Neural crest cell (in vitro differentiated cells): ENCODE data around the gene VGLL4. TPM values are rescaled to one million over a fixed set of nuclear protein-coding genes. Genes with fewer than 3 reads are reported as not detected.
"Not testable (repeated sequence)": the region's sequence is repeated elsewhere in the genome, so short reads cannot be mapped to it uniquely, and the experiment has no call there.

Experiments used
- DNase-seq: peaks from one replicate; pipeline ENCODE4 v3.0.0; 2021; ENCODE audit warnings: low read depth, mixed read lengths, low spot score
- H3K27ac Mint-ChIP-seq: one replicate; pipeline ENCODE4 v1.8.0; 2021; ENCODE audit warnings: mild to moderate bottlenecking, mixed read lengths; ENCODE audit not compliant: unreplicated experiment
- H3K27me3 Mint-ChIP-seq: 2 replicates; pipeline ENCODE4 v1.8.0; 2021; ENCODE audit warnings: low read depth, mild to moderate bottlenecking, mixed read lengths
- H3K36me3 Mint-ChIP-seq: 2 replicates; pipeline ENCODE4 v1.8.0; 2021; ENCODE audit warnings: low read depth, mild to moderate bottlenecking, mixed read lengths
- H3K4me1 Mint-ChIP-seq: 2 replicates; pipeline ENCODE4 v1.8.0; 2021; ENCODE audit warnings: mixed read lengths
- H3K4me3 Mint-ChIP-seq: one replicate; pipeline ENCODE4 v1.8.0; 2021; ENCODE audit warnings: mild to moderate bottlenecking, mixed read lengths
- H3K9me3 Mint-ChIP-seq: 2 replicates; pipeline ENCODE4 v1.8.0; 2021; ENCODE audit warnings: mixed read lengths
- long read RNA-seq: library from polyadenylated mRNA; unstranded; transcript quantifications from one replicate; pipeline ENCODE4 v2.0.0, GENCODE V29; 2020
- total RNA-seq: library from RNA; stranded (reverse); gene quantifications from 2 replicates; pipeline ENCODE4 v1.2.1, GENCODE V29; 2021
- TF ChIP-seq, protein P1 (sequence below): fragments of 200-600 bp; sonication (generic); conservative IDR thresholded peaks from 2 replicates; pipeline ENCODE4 v1.5.0; 2021; ENCODE audit warnings: antibody characterized with exemption, mild to moderate bottlenecking

VGLL4 gene, protein sequence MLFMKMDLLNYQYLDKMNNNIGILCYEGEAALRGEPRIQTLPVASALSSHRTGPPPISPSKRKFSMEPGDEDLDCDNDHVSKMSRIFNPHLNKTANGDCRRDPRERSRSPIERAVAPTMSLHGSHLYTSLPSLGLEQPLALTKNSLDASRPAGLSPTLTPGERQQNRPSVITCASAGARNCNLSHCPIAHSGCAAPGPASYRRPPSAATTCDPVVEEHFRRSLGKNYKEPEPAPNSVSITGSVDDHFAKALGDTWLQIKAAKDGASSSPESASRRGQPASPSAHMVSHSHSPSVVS
- 82.8 and 90.2 TPM in 2 replicates for total RNA-seq
- long read RNA-seq, transcript VGLL4-211 (5 exons, 1,377 nt) = major isoform, 15 of 38 reads
- long read RNA-seq, partial matches to known transcripts = 0 of 38 reads
- long read RNA-seq, other reads (novel, unspliced or antisense) = 23 of 38 reads

DNA sequence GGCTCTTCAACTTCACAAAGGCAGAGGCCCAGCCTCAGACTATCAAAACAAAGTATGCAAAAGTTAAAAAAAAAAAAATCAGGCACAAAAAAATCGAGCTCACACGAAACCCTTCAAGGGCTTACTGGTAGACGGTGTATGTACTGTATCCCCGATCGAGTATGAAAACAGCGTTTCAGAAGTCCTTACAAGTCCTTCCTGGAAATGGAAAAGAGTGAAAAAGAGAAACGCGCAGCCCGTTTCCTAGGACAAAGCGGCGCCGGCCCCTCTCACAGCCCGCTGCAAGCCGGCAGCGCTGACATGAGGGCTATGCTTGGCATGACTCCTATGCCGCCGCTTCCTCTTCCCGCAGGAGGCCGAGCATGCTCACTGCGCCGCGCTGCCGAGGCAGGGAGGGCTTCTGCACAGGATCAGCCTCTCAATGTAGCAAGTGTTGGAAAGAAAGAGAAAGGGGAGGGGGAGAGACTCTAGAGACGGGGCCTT lies at the start of gene VGLL4:
VGLL4 (minus strand) TSS at position 311 of the 483 bp plus-strand sequence. CDS start 397 bp downstream, outside the sequence.
- H3K27ac Mint-ChIP-seq = peak within 1 kb of the TSS; percentile 100

DNA sequence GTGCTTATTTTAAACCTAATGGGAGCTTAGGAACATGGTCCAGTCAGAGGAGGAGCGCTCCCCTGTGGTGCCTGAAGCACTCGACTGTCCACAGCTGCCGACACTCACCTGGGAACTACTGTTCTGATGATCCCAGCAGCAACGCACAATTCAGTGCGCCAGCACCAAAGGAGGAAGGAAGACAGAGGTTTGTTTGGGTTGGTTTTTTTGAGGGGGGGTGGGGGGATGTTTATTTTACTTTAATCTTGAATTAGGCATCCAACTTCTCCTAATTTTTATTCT lies 48.8 kb upstream of the VGLL4 start:
- H3K4me1 Mint-ChIP-seq = no peaks in the 10 kb centered on the region
- peak overlapping the region; percentile 81 for H3K27ac Mint-ChIP-seq
- H3K27me3 Mint-ChIP-seq = no peaks in the 10 kb centered on the region
- no peak for DNase-seq
- no peak overlapping the region for H3K4me3 Mint-ChIP-seq
- no peaks in the 10 kb centered on the region for H3K36me3 Mint-ChIP-seq
- TF ChIP-seq, protein P1, sequence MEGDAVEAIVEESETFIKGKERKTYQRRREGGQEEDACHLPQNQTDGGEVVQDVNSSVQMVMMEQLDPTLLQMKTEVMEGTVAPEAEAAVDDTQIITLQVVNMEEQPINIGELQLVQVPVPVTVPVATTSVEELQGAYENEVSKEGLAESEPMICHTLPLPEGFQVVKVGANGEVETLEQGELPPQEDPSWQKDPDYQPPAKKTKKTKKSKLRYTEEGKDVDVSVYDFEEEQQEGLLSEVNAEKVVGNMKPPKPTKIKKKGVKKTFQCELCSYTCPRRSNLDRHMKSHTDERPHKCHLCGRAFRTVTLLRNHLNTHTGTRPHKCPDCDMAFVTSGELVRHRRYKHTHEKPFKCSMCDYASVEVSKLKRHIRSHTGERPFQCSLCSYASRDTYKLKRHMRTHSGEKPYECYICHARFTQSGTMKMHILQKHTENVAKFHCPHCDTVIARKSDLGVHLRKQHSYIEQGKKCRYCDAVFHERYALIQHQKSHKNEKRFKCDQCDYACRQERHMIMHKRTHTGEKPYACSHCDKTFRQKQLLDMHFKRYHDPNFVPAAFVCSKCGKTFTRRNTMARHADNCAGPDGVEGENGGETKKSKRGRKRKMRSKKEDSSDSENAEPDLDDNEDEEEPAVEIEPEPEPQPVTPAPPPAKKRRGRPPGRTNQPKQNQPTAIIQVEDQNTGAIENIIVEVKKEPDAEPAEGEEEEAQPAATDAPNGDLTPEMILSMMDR = no peak
- H3K9me3 Mint-ChIP-seq = no peaks in the 10 kb centered on the region

More for the DNA sequence above, at the start of gene VGLL4:
- H3K27me3 Mint-ChIP-seq = no peaks in the 10 kb centered on the region
- peaks cover 37% of the 10 kb centered on the region for H3K4me1 Mint-ChIP-seq
- H3K9me3 Mint-ChIP-seq = no peaks in the 10 kb centered on the region
- peak; percentile 80 for DNase-seq
- TF ChIP-seq, protein P1 = no peak
- H3K4me3 Mint-ChIP-seq = peak within 1 kb of the TSS; percentile 99
- no peaks in the 10 kb centered on the region for H3K36me3 Mint-ChIP-seq

- TF ChIP-seq, protein P1 = no peak
- no peak for DNase-seq
- Mint-ChIP-seq H3K9me3 (no peaks in the 10 kb centered on the region), H3K4me1 (no peaks in the 10 kb centered on the region), H3K36me3 (no peaks in the 10 kb centered on the region), H3K4me3 (no peak overlapping the region), H3K27ac (peak overlapping the region; percentile 81), H3K27me3 (no peaks in the 10 kb centered on the region)
These were observed 48.2 kb upstream of the VGLL4 start for GRCh38 chr3:11691767-11692531.

DNA sequence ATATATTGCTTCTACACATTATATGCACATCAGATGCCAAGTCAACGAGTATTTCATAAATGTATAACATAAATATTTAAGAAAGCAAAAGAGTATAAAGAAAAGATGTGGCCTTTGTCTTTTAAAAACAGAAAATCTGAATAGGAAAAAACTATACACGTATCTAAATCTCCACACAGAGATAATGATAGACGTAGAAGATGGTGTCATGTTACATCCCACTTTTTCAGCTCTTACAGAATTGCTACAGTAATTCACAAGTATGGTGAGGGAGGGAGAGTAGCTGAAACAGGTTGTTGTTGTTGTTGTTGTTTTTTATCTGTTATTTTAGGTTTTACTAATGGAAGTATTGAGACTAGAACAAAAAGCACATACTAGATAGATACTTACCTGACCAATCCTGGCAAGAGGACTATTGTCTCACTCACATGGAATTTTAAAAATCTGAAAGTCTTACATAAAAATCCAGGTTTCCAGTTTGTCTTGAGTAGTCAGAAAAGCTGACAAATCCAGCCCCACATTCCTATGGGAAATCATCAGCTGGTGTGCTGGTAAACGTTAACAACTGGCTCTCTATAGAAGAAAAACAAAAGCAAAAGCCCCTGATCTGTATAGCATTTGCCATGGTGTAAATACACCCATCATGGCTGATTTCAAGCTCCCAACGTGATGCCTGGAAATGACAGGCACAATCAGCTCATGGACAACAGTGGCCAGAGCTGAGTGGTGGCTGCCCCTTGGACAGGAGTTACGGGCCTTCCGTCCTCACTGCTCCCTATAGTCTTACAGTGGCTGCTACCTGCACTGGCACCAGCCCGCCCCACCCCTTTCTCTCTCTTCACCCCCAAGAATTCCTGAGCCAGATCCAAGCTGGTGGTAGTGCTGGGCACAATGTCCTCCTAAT lies 47.4 kb upstream of the VGLL4 start:
- TF ChIP-seq, protein P1 = no peak

GRCh38 chr3:11689749-11690148 lies 46.0 kb upstream of the VGLL4 start:
- Mint-ChIP-seq H3K27ac (no peak overlapping the region), H3K4me3 (no peak overlapping the region), H3K27me3 (no peaks in the 10 kb centered on the region), H3K4me1 (no peaks in the 10 kb centered on the region), H3K9me3 (no peaks in the 10 kb centered on the region), H3K36me3 (no peaks in the 10 kb centered on the region)
- DNase-seq = no peak
- TF ChIP-seq, protein P1 = no peak

More for the DNA sequence above, 47.4 kb upstream of the VGLL4 start:
- H3K4me3 Mint-ChIP-seq = no peak overlapping the region
- DNase-seq = no peak
- H3K36me3 Mint-ChIP-seq = no peaks in the 10 kb centered on the region
- H3K9me3 Mint-ChIP-seq = no peaks in the 10 kb centered on the region
- no peaks in the 10 kb centered on the region for H3K4me1 Mint-ChIP-seq
- no peaks in the 10 kb centered on the region for H3K27me3 Mint-ChIP-seq
- H3K27ac Mint-ChIP-seq = no peak overlapping the region

- H3K27me3 Mint-ChIP-seq, H3K27ac Mint-ChIP-seq, H3K4me3 Mint-ChIP-seq, H3K36me3 Mint-ChIP-seq, DNase-seq, H3K4me1 Mint-ChIP-seq, H3K9me3 Mint-ChIP-seq: not testable (repeated sequence)
These were observed 41.3 kb upstream of the VGLL4 start for GRCh38 chr3:11684980-11685379.
